ENCODE data around the gene PRSS48. TPM values are rescaled to one million over a fixed set of nuclear protein-coding genes. Genes with fewer than 3 reads are reported as not detected.
"Not testable (repeated sequence)": the region's sequence is repeated elsewhere in the genome, so short reads cannot be mapped to it uniquely, and the experiment has no call there.

PRSS48 gene
- total RNA-seq, 1 donor = not detected

DNA sequence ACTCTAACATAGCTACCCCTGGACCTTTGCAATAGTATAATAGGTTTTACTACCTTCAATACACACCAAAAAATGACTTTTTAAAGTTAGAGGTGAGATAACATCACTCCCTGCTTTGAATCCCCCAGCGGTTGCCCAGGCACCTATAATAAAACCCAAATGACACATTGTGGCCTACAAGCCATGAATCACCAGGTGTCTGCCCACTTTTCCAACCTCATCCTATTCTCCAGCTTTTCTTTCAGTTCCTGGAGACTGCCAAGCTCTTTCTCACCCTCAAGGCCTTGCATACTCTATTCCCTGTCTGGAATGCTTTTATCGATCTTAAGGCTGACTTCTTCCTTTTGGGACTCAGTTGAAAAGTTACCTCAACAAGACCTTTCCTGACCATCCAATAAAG is 16.4 kb upstream of the PRSS48 start:
- no peak for DNase-seq (ENCODE audit: low read depth in 2 of 3, low spot score in 2 of 3)

DNA sequence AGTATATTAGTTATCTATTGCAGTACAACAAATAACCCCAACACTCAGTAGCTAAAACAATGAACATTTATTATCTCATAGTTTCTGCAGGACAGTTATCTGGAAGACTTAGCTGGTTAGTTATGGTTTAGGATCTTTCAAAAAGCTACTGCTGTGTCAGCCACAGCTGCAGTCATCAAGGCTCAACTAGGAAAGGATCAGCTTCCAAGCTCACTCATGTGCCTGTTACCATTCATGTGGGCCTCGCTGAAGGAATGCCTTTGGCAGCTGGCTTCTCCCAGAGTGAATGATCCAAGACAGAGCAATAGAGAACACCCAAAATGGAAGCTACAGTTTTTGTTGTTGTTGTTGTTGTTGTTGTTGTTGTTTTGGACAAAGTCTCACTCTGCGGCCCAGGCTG is 13.5 kb upstream of the PRSS48 start:
- no peak for DNase-seq (ENCODE audit: low read depth in 2 of 3, low spot score in 2 of 3)

DNA sequence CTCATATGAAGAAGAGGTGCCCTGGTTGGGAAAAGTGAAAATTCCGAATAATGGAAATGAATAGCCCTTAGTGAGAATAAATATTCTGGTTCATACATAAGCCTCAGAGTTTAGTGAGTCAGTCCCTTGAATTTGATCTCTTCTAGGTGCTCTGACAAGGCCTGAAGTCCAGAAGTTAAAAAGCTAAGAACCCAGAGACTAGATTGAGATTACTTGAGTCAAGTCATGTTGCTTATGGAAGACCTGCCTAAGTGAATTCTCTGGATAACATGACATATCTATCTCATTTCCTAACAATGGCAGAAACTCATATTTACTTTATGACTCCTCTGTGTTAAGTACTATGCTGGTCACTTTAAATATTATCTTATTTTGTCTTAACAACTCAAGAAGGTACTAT is 10.5 kb upstream of the PRSS48 start:
- DNase-seq (ENCODE audit: low read depth in 2 of 3, low spot score in 2 of 3) = no peak

DNA sequence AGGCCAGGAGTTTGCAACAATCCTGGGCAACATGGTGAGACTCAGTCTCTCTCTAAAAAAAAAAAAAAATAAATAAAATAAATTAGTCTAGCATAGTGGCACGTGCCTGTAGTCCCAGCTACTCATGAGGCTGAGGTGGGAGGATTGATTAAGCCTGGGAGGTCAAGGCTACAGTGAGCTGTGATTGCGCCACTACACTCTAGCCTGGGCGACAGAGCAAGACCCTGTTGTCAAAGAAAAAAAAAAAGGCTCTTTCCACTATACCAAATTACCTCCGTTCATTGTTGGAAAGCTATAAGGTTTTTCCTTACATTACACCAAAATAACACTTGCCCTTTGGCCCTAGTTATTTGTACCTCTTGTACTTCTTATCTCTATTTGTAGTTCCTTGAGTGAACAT is 9.9 kb upstream of the PRSS48 start:
- no peak for DNase-seq (ENCODE audit: low read depth in 2 of 3, low spot score in 2 of 3)

DNA sequence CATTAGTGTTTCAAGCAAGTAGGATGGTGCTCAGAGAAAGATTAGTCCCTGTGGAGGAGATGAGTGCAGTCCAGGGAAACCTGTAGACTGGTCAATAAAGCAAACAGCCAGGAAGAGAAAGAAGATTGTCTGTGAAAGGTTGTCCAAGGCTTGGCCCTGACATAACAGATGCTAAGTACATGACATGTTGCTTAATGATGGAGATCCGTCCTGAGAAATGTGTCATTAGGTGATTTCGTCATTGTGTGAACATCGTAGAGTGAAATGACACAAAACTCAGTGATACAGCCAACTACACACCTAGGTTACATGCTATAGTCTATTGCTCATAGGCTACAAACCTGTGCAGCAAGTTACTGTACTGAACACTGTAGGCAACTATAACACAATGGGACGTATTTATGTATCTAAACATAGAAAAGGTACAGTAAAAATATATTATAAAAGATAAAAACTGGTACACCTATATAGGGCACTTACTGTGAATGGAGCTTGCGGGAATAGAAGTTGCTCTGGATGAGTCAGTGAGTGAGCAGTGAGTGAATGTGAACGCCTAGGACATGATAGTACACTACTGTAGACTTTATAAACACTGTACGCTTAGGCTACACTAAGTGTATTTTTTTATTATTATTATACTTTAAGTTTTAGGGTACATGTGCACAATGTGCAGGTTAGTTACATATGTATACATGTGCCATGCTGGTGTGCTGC is 9.0 kb upstream of the PRSS48 start:
- DNase-seq (ENCODE audit: low read depth in 2 of 3, low spot score in 2 of 3) = no peak

DNA sequence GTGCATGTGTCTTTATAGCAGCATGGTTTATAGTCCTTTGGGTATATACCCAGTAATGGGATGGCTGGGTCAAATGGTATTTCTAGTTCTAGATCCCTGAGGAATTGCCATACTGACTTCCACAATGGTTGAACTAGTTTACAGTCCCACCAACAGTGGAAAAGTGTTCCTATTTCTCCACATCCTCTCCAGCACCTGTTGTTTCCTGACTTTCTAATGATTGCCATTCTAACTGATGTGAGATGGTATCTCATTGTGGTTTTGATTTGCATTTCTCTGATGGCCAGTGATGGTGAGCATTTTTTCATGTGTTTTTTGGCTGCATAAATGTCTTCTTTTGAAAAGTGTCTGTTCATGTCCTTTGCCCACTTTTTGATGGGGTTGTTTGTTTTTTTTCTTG is 8.1 kb upstream of the PRSS48 start:
- DNase-seq (ENCODE audit: low read depth in 2 of 3, low spot score in 2 of 3) = not testable (repeated sequence)

DNA sequence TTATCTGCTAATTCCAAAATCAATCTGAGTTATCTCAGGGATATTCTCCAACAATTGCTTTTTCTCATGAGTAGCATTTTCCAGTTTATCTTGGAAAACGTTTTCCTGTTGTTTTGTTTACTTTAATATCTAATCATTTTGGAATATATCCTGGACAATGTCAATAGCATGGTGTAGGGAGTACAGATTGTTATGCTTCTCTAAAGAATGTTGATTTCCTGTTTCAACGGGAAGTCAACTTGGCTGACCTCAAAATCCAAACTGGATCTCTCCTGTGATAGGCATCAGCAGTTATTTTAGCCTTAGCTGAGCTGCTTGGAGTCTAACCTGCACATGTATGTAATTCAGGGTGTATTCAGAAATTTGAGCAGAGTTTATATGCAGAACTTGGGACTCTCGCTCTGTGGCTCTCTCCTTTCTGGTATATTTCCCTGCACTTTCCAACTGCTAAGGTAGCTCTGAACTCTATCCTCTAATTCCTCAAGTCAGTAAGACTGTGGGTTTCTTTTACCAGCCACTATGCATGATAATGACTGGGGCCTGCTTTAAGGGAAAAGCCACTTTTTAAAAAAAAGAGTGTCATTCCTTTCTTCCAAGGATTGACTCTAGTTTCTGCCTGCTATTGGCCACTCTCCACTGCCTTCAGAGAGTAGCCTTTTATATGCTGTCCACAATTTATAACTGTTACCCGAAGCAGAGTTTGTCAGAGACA is 7.7 kb downstream of the PRSS48 start:
- no peak for DNase-seq (ENCODE audit: low read depth in 2 of 3, low spot score in 2 of 3)

DNA sequence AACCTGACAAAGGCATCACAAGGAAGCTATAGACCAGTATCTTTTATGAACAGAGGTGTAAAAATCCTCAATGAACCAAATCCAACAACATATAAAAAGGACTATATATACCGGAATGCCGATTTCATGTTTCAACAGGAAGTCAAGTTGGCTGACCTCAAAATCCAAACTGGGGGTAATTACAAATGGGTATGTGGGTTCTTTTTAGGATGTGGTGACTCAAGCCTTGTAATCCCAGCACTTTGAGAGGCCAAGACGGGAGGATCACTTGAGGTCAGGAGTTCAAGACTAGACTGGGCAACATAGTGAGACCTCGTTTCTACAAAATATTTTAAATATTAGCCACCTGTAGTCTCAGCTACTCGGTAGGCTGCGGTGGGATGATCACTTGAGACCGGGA is 10.4 kb downstream of the PRSS48 start:
- DNase-seq (ENCODE audit: low read depth in 2 of 3, low spot score in 2 of 3) = no peak

DNA sequence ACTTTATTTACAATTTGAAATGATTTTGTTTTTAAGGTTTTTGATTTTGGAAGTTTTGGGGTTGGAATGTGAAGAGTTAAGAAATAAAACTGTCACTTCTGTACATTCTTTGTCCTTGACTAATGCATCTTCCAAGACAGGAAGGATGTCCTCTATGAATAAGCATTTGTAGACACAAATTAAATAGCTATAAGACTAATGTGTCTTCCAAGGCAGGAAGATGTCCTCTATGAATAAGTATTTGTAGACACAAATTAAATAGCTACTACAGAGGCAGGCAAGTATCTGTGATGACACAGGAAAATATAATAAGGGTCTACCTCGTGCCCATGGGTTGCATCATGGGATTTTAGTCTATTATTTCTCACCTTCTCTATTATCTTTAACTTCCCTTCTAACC is 14.5 kb downstream of the PRSS48 start:
- DNase-seq (ENCODE audit: low read depth in 2 of 3, low spot score in 2 of 3) = no peak

DNA sequence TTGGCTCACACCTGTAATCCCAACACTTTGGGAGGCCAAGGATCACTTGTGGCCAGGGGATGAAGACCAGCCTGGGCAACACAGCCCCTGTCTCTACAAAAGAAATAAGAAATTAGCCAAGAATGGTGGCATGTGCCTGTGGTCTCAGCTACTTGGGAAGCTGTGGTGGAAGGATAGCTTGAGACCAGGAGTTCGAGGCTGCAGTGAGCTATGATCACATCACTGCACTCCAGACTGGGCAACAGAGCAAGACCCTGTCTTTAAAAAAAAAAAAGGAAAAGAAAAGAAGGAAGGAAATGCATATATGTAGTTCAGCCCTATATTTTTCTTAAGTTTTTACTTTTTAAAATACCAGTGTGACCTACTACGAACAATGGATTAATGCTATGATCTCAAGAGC is 15.1 kb downstream of the PRSS48 start:
- no peak for DNase-seq (ENCODE audit: low read depth in 2 of 3, low spot score in 2 of 3)

DNA sequence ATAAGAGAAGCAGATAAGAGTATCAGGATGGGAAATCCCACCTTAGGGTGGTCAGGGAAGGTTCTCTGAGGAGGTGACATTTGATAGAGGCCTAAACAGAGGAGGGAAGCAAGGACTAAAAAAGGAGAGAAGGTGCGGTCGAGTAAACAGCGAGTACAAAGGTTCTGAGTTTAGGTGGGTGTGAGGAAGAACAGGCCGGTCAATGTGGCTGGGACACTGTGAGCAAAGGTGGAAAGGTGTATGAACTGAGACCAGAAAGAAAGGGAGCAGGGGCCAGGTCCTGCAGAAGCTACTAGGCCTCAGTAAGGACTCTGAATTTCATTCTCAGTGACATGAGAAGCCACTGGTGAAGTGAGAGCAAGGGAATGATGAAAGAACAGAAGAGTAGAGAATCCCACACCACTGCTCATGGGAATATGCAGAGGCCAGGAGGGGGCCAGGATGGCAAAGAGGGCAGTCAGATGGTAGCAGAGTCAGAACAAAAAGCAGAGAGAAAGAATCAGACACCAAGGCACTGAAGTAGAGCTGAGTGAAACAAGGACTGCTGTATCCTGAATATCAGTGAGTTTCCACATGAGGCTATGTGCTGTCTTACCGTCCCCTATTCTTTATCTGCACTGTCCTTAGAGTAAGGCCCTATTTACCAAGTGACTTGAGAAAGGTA is 18.0 kb downstream of the PRSS48 start:
- no peak for DNase-seq (ENCODE audit: low read depth in 2 of 3, low spot score in 2 of 3)

DNA sequence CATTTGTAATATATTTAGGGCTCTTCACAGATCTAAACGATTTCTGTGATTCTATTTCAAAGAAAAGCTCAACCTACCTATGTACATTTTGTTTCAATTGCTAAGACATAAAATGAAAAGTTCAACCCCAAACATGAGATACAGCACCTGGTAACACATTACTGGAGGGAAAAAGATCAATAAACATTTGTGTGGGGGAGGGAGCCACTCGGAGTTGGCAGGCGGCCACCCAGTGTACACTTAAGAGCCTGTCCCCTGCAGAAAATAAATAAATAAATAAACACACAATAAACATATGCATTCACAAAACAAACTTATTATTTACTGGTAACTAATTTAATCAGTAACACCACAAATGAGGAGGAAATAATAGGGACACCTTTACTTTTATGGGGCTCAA is 19.3 kb downstream of the PRSS48 start:
- no peak for DNase-seq (ENCODE audit: low read depth in 2 of 3, low spot score in 2 of 3)

DNA sequence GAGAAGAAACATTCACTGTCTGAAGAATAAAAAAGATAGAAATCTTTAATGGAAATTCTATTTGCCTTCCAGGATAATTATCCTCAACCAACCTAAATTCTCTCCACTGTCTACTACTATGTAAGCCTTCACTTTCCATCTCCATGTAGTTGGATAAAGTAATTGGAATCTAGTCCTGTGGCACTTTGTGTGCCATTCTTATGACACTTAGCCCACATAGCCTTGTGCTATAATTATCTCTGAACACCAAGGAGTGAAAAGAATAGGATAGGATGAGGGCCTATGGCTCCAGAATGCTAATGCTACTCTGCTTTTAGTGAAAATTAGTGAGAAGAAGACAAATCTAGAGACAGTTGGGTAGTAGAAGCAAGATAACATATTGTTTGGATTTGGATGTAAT is 20.2 kb downstream of the PRSS48 start:
- DNase-seq (ENCODE audit: low read depth in 2 of 3, low spot score in 2 of 3) = no peak

DNA sequence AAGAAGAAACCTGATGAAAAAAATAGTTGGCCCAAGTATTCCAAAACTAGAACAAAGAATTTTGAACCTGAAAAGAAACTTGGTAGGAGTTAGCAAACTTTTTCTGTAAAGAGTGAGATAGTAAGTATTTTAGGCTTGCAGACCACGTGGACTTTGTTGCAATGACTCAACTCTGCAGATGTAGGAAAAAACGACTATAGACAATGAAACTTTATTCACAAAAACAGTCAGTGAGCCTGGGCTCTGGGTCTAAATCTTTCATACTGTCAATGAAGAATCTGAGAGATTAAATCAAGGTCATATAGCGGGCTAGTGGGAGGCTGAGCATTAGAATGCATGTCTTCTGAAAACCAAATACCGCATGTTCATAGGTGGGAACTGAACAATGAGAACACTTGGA is 25.5 kb downstream of the PRSS48 start:
- no peak for DNase-seq (ENCODE audit: low read depth in 2 of 3, low spot score in 2 of 3)

DNA sequence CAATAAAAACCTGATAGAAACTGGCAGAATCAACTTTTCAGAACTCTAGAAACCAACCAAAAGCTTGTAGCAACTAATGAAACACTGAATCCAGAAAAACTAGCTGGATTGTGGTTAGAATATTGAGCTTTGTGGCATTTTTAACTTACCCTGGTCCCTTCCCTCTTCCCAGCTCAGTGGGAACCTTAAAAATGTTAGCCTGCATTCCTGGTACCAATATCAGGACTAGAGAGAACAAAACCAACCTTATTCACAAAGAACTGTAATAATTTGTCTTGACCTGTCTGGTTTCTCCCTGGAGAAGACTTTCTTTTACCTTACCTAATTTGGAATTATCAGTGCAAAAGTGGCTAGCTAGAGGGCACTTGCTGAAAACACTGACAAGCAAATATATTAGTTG is 27.3 kb downstream of the PRSS48 start:
- DNase-seq (ENCODE audit: low read depth in 2 of 3, low spot score in 2 of 3) = no peak

DNA sequence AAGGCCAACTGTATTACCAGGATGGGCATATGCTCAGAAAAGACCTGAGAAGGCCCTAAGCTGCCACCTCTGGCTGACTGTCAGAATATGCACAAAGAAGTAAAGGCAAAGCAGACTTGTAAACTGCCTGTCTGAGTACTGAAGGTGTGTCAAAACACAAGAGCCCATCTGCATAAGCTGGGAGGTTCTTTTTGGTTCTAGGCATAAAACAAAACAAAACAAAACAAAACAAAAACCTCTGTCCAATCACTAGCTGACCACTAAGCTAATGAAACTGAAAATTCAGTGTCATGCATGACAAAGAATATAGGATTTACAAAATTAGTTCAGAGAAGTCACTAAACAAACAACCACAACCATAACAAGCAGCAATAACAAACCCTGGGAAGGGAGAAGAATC is 27.8 kb downstream of the PRSS48 start:
- no peak for DNase-seq (ENCODE audit: low read depth in 2 of 3, low spot score in 2 of 3)

DNA sequence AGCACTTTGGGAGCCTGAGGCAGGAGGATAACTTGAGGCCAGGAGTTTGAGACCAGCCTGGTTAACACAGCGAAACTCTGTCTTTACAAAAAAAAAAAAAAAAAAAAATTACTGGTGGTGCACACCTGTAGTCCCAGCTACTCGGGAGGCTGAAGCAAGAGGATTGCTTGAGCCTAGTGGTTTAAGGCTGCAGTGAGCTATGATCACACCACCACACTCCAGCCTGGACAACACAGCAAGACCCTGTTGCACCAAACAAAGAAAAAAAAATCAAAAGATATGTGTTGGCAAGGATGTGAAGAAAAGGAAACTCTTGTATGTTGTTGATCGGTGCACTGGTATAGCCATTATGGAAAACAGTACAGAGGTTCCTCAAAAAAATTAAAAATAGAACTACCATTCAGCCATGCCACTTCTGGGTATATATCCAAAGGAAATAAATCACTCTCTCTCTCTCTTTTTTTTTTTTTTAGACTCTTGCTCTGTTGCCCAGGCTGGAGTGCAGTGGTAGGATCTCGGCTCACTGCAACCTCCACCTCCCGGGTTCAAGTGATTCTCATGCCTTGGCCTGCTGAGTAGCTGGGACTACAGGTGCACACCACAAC is 33.3 kb downstream of the PRSS48 start:
- no peak for DNase-seq (ENCODE audit: low read depth in 2 of 3, low spot score in 2 of 3)

DNA sequence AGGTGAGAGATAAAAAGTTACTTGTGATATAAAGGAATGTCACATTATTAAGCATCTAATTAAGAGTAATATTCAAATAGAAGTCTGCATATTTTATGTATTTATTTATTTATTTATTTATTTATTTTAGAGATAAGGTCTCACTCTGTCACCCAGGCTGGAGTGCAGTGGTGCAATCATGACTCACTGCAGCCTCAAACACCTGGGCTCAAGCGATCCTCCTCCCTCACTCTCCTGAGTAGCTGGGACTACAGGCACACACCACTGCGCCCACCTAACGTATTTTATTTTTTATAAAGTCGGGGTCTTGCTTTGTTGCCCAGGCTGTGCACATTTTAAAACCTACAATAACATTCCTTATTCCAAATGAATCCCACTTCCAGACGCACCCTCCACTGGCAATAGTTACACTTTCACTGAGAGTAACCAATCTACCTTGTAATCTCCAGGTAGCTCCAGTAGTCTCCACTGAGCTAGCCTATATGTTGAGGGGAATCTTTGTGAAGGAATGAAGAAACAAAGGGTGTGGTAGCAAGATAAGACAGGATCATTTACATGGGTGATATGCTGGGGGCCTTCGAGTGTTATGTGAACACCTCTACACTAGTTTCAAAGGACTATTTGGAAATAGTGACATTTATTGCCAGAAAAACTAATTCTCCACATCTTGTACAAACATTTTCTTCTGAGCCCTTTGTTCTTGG is 36.5 kb downstream of the PRSS48 start:
- DNase-seq (ENCODE audit: low read depth in 2 of 3, low spot score in 2 of 3) = no peak

DNA sequence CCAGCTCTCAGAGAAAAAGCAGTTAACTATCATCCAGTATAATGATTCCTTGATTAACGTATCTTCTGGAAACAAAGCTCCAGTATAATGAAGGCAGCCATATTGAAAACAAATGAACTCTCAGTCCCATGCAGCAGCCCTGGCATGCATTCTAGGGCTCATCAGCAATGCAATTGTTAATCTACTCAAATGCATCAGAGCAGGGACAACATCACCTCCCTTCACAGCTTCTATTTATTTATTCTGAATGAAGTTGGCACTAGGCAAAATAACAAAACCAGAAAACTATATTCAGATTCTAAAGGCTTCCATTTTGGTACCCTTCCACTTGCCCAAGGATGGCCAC is 37.0 kb downstream of the PRSS48 start:
- DNase-seq (ENCODE audit: low read depth in 2 of 3, low spot score in 2 of 3) = no peak

DNA sequence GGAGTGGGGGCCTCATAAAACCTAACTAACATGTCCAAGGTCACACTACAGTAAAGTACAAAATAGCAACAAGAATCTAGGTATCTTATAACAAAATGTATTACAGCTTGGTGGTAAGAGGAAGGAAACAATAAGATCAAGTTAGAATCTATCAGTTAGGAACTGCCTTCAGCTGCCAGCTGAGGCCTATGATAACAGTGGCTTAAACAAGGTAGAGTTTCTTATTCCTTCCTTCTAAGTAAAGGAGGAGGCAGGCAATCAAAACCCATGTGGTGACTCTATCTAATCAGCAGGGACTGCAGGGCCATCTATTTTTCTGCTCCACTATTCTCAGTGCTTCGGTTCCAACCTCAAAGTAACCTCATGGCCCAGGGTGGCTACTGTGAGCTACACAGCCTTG is 37.5 kb downstream of the PRSS48 start:
- peak in 1 of 3 donors; percentile 6 for DNase-seq (ENCODE audit: low read depth in 2 of 3, low spot score in 2 of 3)

DNA sequence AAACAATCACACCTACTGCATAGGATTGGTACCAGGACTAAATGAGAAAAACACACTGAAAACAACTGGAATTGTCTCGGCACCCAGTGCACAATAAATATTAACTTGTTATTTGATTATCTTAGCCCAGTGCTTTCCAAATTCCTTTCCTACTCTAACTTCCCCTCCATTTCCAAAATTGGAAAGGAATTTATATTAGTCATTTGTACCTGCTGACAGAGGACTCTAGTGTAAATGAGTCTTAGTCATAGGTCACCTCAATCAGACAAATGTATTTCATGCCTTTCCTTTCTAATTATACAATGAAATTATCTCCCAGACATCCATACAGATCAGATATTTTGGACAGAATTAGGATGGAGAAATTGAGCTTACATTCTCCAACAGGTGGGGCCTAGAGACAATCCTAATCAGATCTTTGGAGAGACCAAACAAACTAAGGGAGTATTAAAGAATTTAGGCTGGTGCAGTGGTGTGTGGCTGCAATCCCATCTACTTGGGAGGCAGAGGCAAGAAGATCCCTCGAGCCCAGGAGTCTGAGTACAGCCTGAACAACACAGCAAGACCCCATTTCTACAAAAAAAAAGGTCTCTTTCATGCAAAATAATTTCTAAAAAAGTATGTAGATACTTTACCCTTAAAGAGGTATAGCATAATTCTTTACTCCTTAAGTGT is 38.4 kb downstream of the PRSS48 start:
- no peak for DNase-seq (ENCODE audit: low read depth in 2 of 3, low spot score in 2 of 3)
